GM12878 (cell line): ENCODE measurements around the gene ENTREP3. TPM values are rescaled to one million over a fixed set of nuclear protein-coding genes. Genes with fewer than 3 reads are reported as not detected.

ENCODE experiments used
- BCL11A ChIP-seq: IDR thresholded peaks from 2 replicates; pipeline ENCODE4 v1.6.1; 2011; ENCODE audit warnings: low read depth, low read length
- ETV6 ChIP-seq, 2 experiments: fragments of 450-650 bp in 1 of 2; IDR thresholded peaks in 1 of 2; conservative IDR thresholded peaks in 1 of 2; 2 replicates each; pipeline ENCODE4 v1.6.1; 2014; ENCODE audit warnings: antibody characterized with exemption in 1 of 2, borderline replicate concordance in 1 of 2, low read depth in 1 of 2, mild to moderate bottlenecking in 1 of 2, moderate library complexity in 1 of 2
- IKZF2 ChIP-seq, 2 experiments: fragments of 450-650 bp; IDR thresholded peaks; 2 replicates each; pipeline ENCODE4 v1.6.1; 2017; ENCODE audit warnings: mild to moderate bottlenecking in 2 of 2, moderate library complexity in 2 of 2
- KDM1A ChIP-seq: fragments of 200-600 bp; sonication (generic); IDR thresholded peaks from 2 replicates; pipeline ENCODE4 v1.6.1; 2016; ENCODE audit warnings: borderline replicate concordance
- MTA2 ChIP-seq: fragments of 450-650 bp; IDR thresholded peaks from 2 replicates; pipeline ENCODE4 v1.6.1; 2016; ENCODE audit warnings: low read depth, mild to moderate bottlenecking, moderate library complexity
- NFIC ChIP-seq: IDR thresholded peaks from 2 replicates; pipeline ENCODE4 v1.6.1; 2012; ENCODE audit warnings: low read depth, mild to moderate bottlenecking, inconsistent platforms, low read length, moderate library complexity
- NFXL1 ChIP-seq: fragments of 450-650 bp; IDR thresholded peaks from 2 replicates; pipeline ENCODE4 v1.6.1; 2017; ENCODE audit warnings: antibody characterized with exemption, mild to moderate bottlenecking, borderline replicate concordance
- POLR2AphosphoS5 ChIP-seq: IDR thresholded peaks from 2 replicates; pipeline ENCODE4 v1.6.1; 2011; ENCODE audit warnings: mild to moderate bottlenecking, low read length, inconsistent platforms
- RCOR1 ChIP-seq: conservative IDR thresholded peaks from 2 replicates; pipeline ENCODE4 v1.6.1; 2012; ENCODE audit warnings: low read depth, low read length, improper control_type of control experiment
- SMC3 ChIP-seq: IDR thresholded peaks from 2 replicates; pipeline ENCODE4 v1.6.1; 2011; ENCODE audit warnings: low read length, improper control_type of control experiment, borderline replicate concordance
- SRF ChIP-seq, 2 experiments: IDR thresholded peaks; 2 replicates each; pipeline ENCODE4 v1.6.1; 2011; ENCODE audit warnings: low read depth in 2 of 2, low read length in 2 of 2, mild to moderate bottlenecking in 1 of 2, moderate library complexity in 1 of 2
- SUPT20H ChIP-seq: IDR thresholded peaks from 2 replicates; pipeline ENCODE4 v1.6.1; 2011; ENCODE audit warnings: low read depth, mild to moderate bottlenecking, low read length, moderate library complexity, borderline replicate concordance; ENCODE audit not compliant: control insufficient read depth
- ZZZ3 ChIP-seq: IDR thresholded peaks from 2 replicates; pipeline ENCODE4 v1.6.1; 2011; ENCODE audit warnings: low read depth; ENCODE audit not compliant: control insufficient read depth, insufficient read length
- polyA plus RNA-seq, 11 experiments: library from polyadenylated mRNA; depleted of rRNA in 4 of 11; unstranded in 6 of 11; stranded (reverse) in 5 of 11; fragments of >200 nt; fragmentation: Nextera tagmentation in 4 of 11; fragmentation: Illumina TruSeq in 1 of 11; extraction: Ambion mirVana in 4 of 11; extraction: Trizol in 1 of 11; gene quantifications; 1 replicate in 1 of 11; 2 replicates in 10 of 11; pipeline versions ENCODE4 v1.2.1 to v1.2.3, GENCODE V29; 2011 to 2016; ENCODE audit warnings: inconsistent platforms in 2 of 11, missing spikeins in 2 of 11, low read depth in 1 of 11
- total RNA-seq, 4 experiments: library from RNA; depleted of rRNA in 3 of 4; stranded (reverse); fragments of >200 nt in 3 of 4; fragmentation: Illumina TruSeq in 1 of 4; extraction: Trizol in 1 of 4; gene quantifications; 2 replicates each; pipeline versions ENCODE4 v1.2.1 to v1.2.3, GENCODE V29; 2013 to 2021
- TF ChIP-seq, protein P1 (sequence below): fragments of 450-650 bp; IDR thresholded peaks from 2 replicates; pipeline ENCODE4 v1.6.1; 2017; ENCODE audit warnings: antibody characterized with exemption, mild to moderate bottlenecking, moderate library complexity
- TF ChIP-seq, protein P2 (sequence below), 3 experiments: IDR thresholded peaks in 2 of 3; conservative IDR thresholded peaks in 1 of 3; 2 replicates each; pipeline ENCODE4 v1.5.1; 2011; ENCODE audit warnings: low read depth in 3 of 3, low read length in 3 of 3, mild to moderate bottlenecking in 3 of 3, control low read depth in 2 of 3, moderate library complexity in 2 of 3, inconsistent platforms in 1 of 3, mixed read lengths in 1 of 3; ENCODE audit not compliant: control insufficient read depth in 2 of 3, insufficient read depth in 1 of 3; ENCODE audit errors: extremely low read depth in 1 of 3
- TF ChIP-seq, protein P3 (sequence below): IDR thresholded peaks from 2 replicates; pipeline ENCODE4 v1.6.1; 2011; ENCODE audit warnings: mild to moderate bottlenecking, low read depth, low read length, moderate library complexity; ENCODE audit not compliant: insufficient replicate concordance
- TF ChIP-seq, protein P4 (sequence below): fragments of 450-650 bp; IDR thresholded peaks from 2 replicates; pipeline ENCODE4 v1.6.1; 2017; ENCODE audit warnings: mild to moderate bottlenecking, moderate library complexity

ENTREP3 gene
- total and polyA plus RNA-seq, 10 of the 15 experiments (the other 5 are each of a cell fraction or from before 2014, with no cell fraction given): 1.7 to 31.8 (median 3.9) TPM

DNA sequence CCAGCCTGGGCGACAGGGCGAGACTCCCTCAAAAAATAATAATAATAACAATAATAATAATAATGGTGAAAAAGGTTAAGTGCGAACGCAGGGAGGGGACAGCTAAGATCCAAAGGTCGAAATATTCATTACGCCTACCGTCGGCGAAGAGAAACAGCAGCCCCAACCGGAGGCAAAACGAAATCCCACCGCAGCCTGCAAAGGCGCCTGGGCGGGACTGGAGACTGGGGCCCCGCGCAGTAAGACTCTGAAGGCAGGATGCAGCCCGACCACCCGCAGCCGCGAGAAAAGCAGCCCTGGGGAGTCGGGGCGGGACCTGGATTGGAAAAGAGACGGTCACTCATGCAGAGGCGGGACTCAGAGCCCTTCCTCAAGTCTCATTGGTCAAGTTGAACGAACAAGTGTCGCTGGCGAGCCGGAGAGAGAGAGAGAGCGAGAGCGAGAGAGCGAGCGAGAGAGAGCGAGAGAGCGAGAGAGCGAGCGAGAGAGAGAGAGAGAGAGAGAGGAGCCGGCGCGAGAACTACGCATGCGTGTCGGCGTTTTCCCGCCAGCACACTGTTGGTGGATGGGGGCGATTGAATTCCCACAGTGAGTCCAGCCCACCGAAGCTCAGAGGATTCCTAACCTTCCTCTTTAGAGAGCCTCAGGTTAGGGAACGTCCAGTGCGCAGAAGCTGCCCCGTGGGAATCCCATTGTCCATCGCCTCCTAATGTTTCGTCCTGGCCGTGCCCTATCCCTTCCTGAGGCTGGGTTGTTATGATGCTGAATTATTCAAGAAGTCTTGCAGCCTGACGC, 10.7 kb downstream of the ENTREP3 start (continued):
- TF ChIP-seq, protein P1, sequence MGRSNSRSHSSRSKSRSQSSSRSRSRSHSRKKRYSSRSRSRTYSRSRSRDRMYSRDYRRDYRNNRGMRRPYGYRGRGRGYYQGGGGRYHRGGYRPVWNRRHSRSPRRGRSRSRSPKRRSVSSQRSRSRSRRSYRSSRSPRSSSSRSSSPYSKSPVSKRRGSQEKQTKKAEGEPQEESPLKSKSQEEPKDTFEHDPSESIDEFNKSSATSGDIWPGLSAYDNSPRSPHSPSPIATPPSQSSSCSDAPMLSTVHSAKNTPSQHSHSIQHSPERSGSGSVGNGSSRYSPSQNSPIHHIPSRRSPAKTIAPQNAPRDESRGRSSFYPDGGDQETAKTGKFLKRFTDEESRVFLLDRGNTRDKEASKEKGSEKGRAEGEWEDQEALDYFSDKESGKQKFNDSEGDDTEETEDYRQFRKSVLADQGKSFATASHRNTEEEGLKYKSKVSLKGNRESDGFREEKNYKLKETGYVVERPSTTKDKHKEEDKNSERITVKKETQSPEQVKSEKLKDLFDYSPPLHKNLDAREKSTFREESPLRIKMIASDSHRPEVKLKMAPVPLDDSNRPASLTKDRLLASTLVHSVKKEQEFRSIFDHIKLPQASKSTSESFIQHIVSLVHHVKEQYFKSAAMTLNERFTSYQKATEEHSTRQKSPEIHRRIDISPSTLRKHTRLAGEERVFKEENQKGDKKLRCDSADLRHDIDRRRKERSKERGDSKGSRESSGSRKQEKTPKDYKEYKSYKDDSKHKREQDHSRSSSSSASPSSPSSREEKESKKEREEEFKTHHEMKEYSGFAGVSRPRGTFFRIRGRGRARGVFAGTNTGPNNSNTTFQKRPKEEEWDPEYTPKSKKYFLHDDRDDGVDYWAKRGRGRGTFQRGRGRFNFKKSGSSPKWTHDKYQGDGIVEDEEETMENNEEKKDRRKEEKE: 0 out of 2 replicates have a peak, but pooled peaks have one; percentile 27
- peak; percentile 97 to 98 for TF ChIP-seq IKZF2 (IDR thresholded peaks at IDR 0.05)
- TF ChIP-seq, protein P2, sequence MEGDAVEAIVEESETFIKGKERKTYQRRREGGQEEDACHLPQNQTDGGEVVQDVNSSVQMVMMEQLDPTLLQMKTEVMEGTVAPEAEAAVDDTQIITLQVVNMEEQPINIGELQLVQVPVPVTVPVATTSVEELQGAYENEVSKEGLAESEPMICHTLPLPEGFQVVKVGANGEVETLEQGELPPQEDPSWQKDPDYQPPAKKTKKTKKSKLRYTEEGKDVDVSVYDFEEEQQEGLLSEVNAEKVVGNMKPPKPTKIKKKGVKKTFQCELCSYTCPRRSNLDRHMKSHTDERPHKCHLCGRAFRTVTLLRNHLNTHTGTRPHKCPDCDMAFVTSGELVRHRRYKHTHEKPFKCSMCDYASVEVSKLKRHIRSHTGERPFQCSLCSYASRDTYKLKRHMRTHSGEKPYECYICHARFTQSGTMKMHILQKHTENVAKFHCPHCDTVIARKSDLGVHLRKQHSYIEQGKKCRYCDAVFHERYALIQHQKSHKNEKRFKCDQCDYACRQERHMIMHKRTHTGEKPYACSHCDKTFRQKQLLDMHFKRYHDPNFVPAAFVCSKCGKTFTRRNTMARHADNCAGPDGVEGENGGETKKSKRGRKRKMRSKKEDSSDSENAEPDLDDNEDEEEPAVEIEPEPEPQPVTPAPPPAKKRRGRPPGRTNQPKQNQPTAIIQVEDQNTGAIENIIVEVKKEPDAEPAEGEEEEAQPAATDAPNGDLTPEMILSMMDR (IDR thresholded peaks at IDR 0.05 in 2 of 3, conservative IDR thresholded peaks at IDR 0.05 in 1 of 3; ENCODE audit: control insufficient read depth in 2 of 3, extremely low read depth in 1 of 3, insufficient read depth in 1 of 3, low read depth in 3 of 3, low read length in 3 of 3): peak; percentile 12 to 31 (median 17); a peak in 3 of 6 replicates
- TF ChIP-seq ETV6 (conservative IDR thresholded peaks at IDR 0.05 in 1 of 2, IDR thresholded peaks at IDR 0.05 in 1 of 2; ENCODE audit: borderline replicate concordance in 1 of 2, low read depth in 1 of 2): peak in 1 of 2 experiments; percentile 83; a peak in 2 of 4 replicates
- peak; percentile 90 for TF ChIP-seq MTA2
- no peak for TF ChIP-seq SMC3
- TF ChIP-seq, protein P3, sequence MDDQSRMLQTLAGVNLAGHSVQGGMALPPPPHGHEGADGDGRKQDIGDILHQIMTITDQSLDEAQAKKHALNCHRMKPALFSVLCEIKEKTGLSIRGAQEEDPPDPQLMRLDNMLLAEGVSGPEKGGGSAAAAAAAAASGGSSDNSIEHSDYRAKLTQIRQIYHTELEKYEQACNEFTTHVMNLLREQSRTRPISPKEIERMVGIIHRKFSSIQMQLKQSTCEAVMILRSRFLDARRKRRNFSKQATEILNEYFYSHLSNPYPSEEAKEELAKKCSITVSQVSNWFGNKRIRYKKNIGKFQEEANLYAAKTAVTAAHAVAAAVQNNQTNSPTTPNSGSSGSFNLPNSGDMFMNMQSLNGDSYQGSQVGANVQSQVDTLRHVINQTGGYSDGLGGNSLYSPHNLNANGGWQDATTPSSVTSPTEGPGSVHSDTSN: peak; percentile 92
- TF ChIP-seq NFIC: peak; percentile 78; the same call in 1 of the 2 replicates
- TF ChIP-seq POLR2AphosphoS5: peak; percentile 97
- TF ChIP-seq, protein P4, sequence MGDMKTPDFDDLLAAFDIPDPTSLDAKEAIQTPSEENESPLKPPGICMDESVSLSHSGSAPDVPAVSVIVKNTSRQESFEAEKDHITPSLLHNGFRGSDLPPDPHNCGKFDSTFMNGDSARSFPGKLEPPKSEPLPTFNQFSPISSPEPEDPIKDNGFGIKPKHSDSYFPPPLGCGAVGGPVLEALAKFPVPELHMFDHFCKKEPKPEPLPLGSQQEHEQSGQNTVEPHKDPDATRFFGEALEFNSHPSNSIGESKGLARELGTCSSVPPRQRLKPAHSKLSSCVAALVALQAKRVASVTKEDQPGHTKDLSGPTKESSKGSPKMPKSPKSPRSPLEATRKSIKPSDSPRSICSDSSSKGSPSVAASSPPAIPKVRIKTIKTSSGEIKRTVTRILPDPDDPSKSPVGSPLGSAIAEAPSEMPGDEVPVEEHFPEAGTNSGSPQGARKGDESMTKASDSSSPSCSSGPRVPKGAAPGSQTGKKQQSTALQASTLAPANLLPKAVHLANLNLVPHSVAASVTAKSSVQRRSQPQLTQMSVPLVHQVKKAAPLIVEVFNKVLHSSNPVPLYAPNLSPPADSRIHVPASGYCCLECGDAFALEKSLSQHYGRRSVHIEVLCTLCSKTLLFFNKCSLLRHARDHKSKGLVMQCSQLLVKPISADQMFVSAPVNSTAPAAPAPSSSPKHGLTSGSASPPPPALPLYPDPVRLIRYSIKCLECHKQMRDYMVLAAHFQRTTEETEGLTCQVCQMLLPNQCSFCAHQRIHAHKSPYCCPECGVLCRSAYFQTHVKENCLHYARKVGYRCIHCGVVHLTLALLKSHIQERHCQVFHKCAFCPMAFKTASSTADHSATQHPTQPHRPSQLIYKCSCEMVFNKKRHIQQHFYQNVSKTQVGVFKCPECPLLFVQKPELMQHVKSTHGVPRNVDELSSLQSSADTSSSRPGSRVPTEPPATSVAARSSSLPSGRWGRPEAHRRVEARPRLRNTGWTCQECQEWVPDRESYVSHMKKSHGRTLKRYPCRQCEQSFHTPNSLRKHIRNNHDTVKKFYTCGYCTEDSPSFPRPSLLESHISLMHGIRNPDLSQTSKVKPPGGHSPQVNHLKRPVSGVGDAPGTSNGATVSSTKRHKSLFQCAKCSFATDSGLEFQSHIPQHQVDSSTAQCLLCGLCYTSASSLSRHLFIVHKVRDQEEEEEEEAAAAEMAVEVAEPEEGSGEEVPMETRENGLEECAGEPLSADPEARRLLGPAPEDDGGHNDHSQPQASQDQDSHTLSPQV: no peak
- peak; percentile 100 for TF ChIP-seq ZZZ3
- TF ChIP-seq KDM1A: no peak
- no peak for TF ChIP-seq SUPT20H
- peak in 1 of 2 experiments; percentile 81; a peak in 2 of 4 replicates for TF ChIP-seq SRF (IDR thresholded peaks at IDR 0.05; ENCODE audit: low read depth in 2 of 2, low read length in 2 of 2)
- peak; percentile 78 for TF ChIP-seq BCL11A
- peak; percentile 87; the same call in 1 of the 2 replicates for TF ChIP-seq RCOR1
- no peak for TF ChIP-seq NFXL1
